HG02884 (cell line): ENCODE measurements around the gene PCLAF.
"Not testable (repeated sequence)": the region's sequence is repeated elsewhere in the genome, so short reads cannot be mapped to it uniquely, and the experiment has no call there.

Experiments used
- ATAC-seq: cut with Tn5 transposase; IDR thresholded peaks from one replicate; pipeline ENCODE4 v1.9.1; 2021; ENCODE audit warnings: mild to moderate bottlenecking, moderate library complexity; ENCODE audit not compliant: unreplicated experiment

PCLAF gene

DNA sequence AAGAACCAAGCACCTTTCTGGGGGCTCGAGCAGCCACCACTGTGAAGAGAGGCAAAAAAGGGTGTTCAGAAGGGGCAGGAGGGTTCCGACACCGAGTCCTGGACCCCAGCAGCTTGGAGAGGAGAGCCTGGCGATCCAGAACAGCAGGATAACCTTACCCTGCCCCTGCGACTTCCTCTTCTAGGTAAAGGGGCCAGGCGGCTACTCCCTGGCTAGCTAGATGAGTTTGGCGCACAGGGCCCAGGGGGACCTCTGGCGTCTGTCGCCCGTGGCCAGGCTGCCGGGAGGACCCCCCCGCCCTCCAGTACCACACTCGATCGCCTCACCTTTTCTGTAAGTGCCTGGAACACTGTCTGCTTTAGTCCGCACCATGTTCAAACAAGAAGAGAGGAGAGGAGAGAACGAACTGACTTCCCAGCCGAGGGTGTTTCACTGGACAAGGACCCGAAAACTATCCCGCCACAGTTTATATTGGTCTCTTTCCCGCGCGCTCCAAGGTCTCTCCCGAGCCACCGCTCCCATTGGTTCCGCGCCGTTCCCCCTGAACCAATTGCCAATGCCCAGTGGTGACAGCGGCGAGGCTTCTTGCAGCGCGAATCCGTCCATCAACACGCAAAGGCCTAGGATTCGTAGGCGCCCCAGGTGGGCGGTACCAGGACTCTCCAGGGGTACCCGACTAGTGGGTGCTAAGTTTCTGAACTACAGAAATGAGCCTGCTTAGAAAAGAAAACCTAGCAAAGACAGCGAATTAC lies at the start of gene PCLAF:
Gene PCLAF, minus strand, starts transcription at position 442 of the 752 bp plus-strand sequence. Its CDS starts 70 bp downstream, at position 372.
- peak; percentile 98 for ATAC-seq

- no peak for ATAC-seq
Measured at GRCh38 chr15:64430000-64430735, 48.9 kb upstream of the PCLAF start.

DNA sequence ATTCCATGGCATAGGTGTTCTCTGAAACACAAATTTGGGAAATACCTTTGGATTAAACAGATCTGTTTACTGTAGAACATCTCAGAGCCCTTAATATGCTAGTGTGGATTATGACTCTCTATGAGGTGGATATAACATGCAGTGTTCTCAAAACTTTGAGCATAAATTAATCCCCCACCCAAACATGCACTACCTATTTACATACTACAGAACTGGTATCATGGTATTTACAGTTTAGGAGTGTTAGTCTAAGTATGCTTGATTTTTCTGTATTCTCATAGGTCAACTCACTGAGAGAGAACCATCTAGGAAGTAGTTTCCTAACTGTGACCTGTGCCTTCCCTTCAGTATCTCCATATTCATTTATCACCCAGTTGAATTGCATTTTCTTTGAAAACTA lies 48.2 kb upstream of the PCLAF start:
- no peak for ATAC-seq

DNA sequence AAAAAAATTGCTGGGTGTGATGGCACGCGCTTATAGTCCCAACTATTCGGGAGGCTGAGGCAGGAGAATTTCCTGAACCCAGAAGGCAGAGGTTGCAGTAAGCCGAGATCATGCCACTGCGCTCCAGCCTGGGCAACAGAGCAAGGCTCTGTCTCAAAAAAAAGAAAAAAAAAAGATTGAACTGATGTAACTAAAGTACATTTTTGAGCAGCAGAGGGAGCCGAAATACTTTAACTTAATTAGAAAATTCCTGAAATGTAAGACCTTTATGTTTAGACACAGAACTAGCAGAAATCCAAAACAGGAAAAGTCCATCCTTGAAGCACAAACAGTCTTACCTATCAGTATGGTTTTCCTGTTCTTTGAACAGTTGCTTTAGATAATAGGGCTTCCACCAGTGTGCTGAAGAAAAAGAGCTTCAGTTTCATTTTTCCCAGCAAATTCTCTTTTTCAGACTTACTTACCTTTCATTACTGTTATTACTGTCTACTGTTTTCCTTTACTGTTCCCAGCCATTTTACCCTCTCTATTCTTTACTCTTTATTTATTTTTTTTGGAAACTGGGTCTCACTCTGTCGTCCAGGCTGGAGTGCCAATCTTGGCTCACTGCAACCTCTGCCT lies 45.7 kb upstream of the PCLAF start:
- no peak for ATAC-seq

GRCh38 chr15:64425221-64425620 lies 44.0 kb upstream of the PCLAF start:
- no peak for ATAC-seq

DNA sequence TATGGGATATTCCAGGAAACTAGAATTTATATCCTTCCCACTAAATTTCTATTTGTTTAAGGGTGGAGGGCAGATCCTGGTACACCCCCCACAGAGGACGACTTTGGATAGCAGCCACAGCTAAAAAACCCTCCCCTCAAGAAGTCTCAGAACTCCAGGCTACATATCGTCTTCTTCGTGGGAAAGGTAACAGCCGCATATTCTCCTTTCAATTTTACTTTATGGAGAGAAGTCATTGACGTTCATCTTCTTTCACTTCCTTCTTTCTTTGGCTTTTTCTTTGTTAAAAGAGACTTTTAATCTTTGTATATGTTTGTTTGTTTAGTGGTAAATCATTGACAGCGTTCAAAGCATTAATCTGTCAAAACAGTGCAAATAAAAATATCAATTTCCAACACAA lies 42.7 kb upstream of the PCLAF start:
- ATAC-seq = no peak

DNA sequence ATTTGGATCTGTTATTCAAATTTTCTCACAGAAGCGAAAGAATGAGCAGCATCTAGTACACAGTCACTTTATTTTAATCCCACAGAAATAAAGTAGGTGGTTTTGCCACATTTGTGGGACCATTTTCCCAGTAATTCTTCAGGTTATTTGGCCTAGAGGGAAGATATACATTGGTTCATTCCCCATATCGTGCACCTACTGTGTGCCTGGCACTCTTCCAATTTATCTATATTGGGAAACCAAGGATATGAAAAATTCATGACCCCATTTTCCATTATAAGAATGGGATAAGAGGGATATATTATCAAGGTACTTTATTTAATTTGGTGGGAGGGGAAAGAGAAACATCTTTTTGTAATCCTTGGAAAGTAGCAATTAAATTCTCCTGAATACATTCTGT lies 41.5 kb upstream of the PCLAF start:
- ATAC-seq = no peak

- no peak for ATAC-seq
Measured at GRCh38 chr15:64412216-64412615, 31.0 kb upstream of the PCLAF start.

GRCh38 chr15:64400583-64400982 lies 19.3 kb upstream of the PCLAF start:
- ATAC-seq = no peak

DNA sequence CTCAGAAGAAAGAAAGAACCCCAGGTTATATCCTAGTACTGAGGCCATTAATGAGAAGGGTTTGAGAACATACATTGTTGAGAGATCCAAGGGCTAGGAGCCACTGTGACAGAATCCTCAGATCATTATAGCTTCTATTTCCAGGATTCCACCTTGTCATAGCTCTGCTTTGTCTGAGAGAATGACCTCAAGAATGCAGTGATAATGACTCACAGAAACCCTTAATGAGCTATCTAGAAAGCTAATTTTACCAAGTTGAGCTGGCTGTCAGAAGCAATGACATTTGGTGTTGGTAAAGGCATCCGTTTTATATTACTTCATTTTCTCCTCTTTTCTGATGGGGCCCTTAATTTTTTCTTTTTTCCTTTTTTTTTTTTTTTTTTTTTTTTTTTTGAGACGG lies 17.3 kb upstream of the PCLAF start:
- ATAC-seq = no peak

DNA sequence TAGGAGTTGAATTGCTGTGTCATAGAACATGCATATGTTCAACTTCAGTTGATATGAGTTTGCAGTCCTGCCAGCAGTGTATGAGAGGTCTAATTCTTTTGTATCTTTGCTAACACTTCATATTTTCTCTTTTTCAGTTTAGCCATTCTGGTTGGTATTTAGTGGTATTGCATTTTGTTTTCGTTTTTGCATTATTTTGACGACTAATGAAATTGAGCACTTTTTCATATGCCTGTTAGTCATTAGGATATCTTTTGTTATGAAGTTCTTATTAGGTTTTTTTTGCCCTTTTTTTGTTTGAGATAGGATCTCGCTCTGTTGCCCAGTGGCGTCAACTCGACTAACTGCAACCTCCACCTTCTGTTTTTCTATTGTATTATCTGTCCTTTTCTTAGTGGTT lies 15.5 kb upstream of the PCLAF start:
- no peak for ATAC-seq

- not testable (repeated sequence) for ATAC-seq
Measured at GRCh38 chr15:64392471-64392870, 11.2 kb upstream of the PCLAF start.

DNA sequence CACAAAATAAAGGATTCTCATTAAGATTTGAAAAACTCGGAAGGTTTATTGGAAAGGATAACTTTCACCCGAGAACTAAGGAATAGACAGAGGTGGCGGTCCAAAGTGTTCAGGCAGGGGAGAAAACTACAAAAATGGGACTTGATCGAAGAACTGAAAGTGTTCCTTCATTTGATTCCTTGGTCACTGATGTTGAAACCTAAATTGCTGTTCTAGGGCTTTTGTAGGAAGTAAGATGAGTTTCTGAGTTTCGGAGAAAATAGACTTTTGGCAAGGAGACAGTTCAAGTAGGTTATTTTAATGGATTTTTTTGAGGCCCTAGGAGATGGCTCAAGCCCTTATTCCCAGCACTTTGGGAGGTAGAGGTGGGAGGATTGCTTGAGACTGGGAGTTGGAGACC lies 7.8 kb upstream of the PCLAF start:
- no peak for ATAC-seq

- ATAC-seq = peak; percentile 96
Measured at GRCh38 chr15:64387562-64388168, 6.4 kb upstream of the PCLAF start, which contains the start of gene TRIP4. Gene TRIP4, plus strand, starts transcription at chr15:64387836. Its CDS starts 28 bp downstream, at chr15:64387864.

DNA sequence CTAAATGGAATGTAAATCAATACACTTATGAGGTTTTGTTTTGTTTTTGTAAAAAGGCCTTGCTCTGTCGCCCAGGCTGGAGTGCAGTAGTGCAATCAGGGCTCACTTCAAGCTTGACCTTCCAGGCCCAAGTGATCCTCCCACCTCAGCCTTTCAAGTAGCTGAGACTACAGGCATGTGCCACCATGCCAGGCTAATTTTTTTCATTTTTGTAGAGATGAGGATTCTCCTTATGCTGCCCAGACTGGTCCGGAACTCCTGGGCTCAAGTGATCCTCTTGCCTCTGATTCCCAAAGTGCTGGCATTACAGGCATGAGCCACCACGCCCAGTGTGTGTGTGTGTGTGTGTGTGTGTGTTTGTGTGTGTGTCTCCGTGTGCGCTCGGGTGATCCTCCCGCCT lies 5.0 kb upstream of the PCLAF start:
- no peak for ATAC-seq

- no peak for ATAC-seq
Measured at GRCh38 chr15:64383760-64384159, 2.5 kb upstream of the PCLAF start.

DNA sequence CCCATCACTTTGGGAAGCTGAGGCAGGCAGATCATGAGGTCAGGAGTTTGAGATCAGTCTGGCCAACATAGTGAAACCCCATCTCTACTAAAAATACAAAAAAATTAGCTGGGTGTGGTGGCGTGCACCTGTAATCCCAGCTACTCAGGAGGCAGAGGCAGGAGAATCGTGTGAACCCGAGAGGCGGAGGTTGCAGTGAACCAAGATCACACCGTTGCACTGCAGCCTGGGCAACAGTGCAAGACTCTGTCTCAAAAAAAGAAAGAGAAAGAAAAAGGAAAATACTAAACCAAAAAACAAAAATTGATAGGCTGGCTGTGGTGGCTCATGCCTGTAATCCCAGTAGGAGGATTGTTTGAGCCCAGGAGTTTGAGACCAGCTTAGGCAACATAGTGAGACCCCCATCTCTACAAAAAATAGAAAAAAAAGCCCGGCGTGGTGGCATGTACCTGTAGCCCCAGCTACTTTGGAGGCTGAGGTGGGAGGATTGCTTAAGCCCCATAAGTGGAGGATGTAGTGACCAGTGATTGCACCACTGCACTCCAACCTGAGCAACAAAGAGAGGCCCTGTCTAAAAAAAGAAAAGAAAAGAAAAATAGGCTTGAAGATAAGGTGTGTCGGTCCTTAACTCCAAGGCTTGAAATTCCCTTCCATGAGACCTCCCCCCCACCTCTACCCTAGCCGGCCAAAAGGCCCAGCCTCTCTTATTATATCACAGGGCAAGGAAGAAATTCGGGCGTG lies 941 bp downstream of the PCLAF start:
- ATAC-seq = not testable (repeated sequence)

DNA sequence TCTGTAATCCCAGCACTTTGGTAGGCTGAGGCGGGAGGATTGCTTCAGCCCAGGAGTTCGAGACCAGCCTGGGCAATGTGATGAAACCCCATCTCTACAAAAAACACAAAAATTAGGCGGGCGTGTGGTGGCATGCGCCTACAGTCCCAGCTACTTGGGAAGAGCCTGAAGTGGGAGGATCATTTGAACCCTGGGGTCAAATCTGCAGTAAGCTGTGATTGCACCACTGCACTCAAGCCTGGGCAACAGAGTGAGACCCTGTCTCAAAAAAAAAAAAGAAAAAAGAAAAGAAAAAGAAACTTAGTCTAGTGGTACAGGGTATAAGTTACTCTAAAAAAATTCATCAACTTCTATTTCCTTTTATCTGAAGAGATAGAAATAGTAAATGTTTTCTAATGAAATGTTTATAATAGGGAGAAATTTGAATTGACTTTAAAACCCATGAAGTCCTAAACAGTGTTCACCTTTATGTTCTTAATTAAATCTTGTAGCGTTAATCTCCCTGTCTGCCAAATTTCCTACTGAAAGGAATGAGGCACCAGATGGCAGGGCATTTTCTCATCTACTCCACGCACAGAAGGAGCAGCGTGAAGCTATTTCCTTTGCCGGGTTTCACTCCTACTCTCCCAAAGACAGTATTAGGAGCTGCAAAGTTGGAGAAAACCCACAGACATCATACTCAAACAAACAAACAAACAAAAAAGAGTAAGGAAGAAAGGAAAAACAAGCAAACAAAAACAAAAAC lies 1.9 kb downstream of the PCLAF start:
- ATAC-seq = no peak

DNA sequence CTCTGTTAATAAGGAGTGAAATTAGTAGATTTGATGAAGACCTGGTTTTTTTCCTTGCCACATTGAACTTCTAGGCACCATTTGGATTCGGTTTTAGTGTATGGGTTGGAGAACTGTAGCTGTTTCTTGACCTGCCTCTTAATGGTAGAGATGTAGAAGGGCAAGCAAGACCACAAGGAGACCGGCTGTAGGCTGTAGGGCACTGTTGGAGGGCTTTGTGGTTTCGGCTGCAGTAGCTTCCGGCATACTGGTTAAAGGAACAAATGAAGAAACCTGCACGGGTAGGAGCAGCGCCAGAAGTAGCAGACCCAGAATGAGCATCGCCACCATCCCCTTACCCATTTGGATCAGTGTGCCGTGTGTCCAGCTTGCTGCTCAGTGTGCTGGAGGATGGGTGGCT lies 7.9 kb downstream of the PCLAF start:
- no peak for ATAC-seq

- ATAC-seq = not testable (repeated sequence)
Measured at GRCh38 chr15:64371383-64371782, 9.9 kb downstream of the PCLAF start.
